ENCODE data around the gene KRTAP5-2.
"Not testable (repeated sequence)": the region's sequence is repeated elsewhere in the genome, so short reads cannot be mapped to it uniquely, and the experiment has no call there.

Gene KRTAP5-2

GRCh38 chr11:1589996-1590395 lies 8.1 kb downstream of the KRTAP5-2 start:
- TF ChIP-seq, protein P1, sequence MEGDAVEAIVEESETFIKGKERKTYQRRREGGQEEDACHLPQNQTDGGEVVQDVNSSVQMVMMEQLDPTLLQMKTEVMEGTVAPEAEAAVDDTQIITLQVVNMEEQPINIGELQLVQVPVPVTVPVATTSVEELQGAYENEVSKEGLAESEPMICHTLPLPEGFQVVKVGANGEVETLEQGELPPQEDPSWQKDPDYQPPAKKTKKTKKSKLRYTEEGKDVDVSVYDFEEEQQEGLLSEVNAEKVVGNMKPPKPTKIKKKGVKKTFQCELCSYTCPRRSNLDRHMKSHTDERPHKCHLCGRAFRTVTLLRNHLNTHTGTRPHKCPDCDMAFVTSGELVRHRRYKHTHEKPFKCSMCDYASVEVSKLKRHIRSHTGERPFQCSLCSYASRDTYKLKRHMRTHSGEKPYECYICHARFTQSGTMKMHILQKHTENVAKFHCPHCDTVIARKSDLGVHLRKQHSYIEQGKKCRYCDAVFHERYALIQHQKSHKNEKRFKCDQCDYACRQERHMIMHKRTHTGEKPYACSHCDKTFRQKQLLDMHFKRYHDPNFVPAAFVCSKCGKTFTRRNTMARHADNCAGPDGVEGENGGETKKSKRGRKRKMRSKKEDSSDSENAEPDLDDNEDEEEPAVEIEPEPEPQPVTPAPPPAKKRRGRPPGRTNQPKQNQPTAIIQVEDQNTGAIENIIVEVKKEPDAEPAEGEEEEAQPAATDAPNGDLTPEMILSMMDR (IDR thresholded peaks at IDR 0.05; ENCODE audit: control extremely low read depth, extremely low read depth, low read depth, missing control alignments): no peak
- ChIA-PET POLR2A (no interaction called here), CTCF (interaction anchor here (0.7 to 5.4 kb wide), 2 partner anchors 16 to 104 kb away, joined by 3 to 38 read pairs; no protein-coding TSS in a partner anchor)
- no peak for DNase-seq (ENCODE audit: extremely low spot score)

- POLR2A ChIA-PET; DNase-seq (ENCODE audit: extremely low spot score): not testable (repeated sequence)
- CTCF ChIA-PET: interaction anchor here (1.4 to 5.4 kb wide), 2 partner anchors 15 to 16 kb away, joined by 3 to 38 read pairs; no protein-coding TSS in a partner anchor
Observed at GRCh38 chr11:1589191-1589963, 8.7 kb downstream of the KRTAP5-2 start.

DNA sequence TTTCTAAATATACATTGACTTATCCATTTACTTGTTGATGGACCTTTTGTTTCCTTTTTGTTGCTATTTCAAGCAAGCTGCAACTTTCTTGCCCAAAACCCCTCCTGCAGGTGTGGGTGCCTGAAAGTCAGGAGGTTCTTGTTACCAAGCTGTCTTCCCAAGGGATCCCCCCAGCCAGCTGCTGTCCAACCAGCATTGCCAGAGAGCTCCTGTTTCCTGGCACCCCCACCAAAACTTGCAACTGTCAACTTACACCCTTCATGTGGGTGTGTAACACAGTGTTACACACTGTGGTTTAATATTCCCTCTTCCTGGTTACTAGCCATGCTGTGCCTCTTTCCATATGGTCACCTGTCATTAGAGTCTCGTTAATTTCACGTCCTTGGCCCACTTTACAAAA lies 11.4 kb downstream of the KRTAP5-2 start:
- no peak for DNase-seq (ENCODE audit: extremely low spot score)
- CTCF ChIA-PET: interaction anchor here (0.7 to 1.1 kb wide), 3 partner anchors 9 to 12 kb away, joined by 3 to 5 read pairs (median 3); no protein-coding TSS in a partner anchor
- POLR2A ChIA-PET: no interaction called here
- TF ChIP-seq, protein P1 (IDR thresholded peaks at IDR 0.05; ENCODE audit: control extremely low read depth, extremely low read depth, low read depth, missing control alignments): no peak

GRCh38 chr11:1584661-1585370 lies 13.3 kb downstream of the KRTAP5-2 start, which contains the start of gene KRTAP5-1:
TSS of gene KRTAP5-1 (minus strand) at chr11:1585283. CDS start at chr11:1585249, 34 bp downstream.
- DNase-seq (ENCODE audit: extremely low spot score); POLR2A ChIA-PET; CTCF ChIA-PET: not testable (repeated sequence)

- CTCF ChIA-PET: interaction anchor here (1.0 kb wide), 1 partner anchor 8 kb away, joined by 5 read pairs; no protein-coding TSS in a partner anchor
- POLR2A ChIA-PET: not testable (repeated sequence)
Observed at GRCh38 chr11:1582909-1583308, 15.2 kb downstream of the KRTAP5-2 start.

GRCh38 chr11:1581976-1582375 lies 16.1 kb downstream of the KRTAP5-2 start:
- ChIA-PET CTCF (interaction anchor here (0.8 to 1.1 kb wide), 3 partner anchors 13 to 33 kb away, joined by 3 read pairs; no protein-coding TSS in a partner anchor), POLR2A (no interaction called here)
- TF ChIP-seq, protein P1 (IDR thresholded peaks at IDR 0.05; ENCODE audit: control extremely low read depth, extremely low read depth, low read depth, missing control alignments): no peak
- no peak for DNase-seq (ENCODE audit: extremely low spot score)

More at GRCh38 chr11:1582909-1583308, 15.2 kb downstream of the KRTAP5-2 start:
- not testable (repeated sequence) for DNase-seq (ENCODE audit: extremely low spot score)

- CTCF ChIA-PET: interaction anchor here (0.7 to 3.2 kb wide), 4 partner anchors 12 to 194 kb away, joined by 3 to 12 read pairs (median 3); no protein-coding TSS in a partner anchor
- DNase-seq (ENCODE audit: extremely low spot score): no peak
- TF ChIP-seq, protein P1 (IDR thresholded peaks at IDR 0.05; ENCODE audit: control extremely low read depth, extremely low read depth, low read depth, missing control alignments): no peak
- POLR2A ChIA-PET: no interaction called here
Observed at GRCh38 chr11:1576825-1577224, 21.3 kb downstream of the KRTAP5-2 start.

DNA sequence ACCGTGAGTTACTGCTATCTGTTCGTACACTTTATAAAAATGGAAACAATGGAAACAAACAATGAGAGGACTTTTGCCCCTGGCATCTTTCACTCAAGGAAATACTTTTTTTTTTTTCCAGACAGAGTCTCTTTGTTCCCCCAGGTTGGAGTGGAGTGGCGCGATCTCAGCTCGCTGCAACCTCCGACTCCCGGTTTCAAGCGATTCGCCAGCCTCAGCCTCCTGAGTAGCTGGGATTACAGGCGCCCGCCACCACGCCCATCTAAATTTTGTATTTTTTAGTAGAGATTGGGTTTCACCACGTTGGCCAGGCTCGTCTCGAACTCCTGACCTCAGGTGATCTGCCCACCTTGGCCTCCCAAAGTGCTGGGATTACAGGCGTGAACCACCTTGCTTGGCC lies 22.3 kb downstream of the KRTAP5-2 start:
- DNase-seq (ENCODE audit: extremely low spot score); POLR2A ChIA-PET: not testable (repeated sequence)
- CTCF ChIA-PET: interaction anchor here (1.1 to 3.4 kb wide), 10 partner anchors 11 to 371 kb away, joined by 3 to 38 read pairs (median 6); partner anchors contain the start of gene KRTAP5-2
